Activated naive CD8-positive, alpha-beta T cell treated with anti-CD3 and anti-CD28 coated beads, Interleukin-2, amount 10 ng/mL, durations not matched to agents 7 days and 5 days (primary cell): ENCODE data around the gene PPIL3. TPM values are rescaled to one million over a fixed set of nuclear protein-coding genes. Genes with fewer than 3 reads are reported as not detected.
"Not testable (repeated sequence)": the region's sequence is repeated elsewhere in the genome, so short reads cannot be mapped to it uniquely, and the experiment has no call there.

Experiments
- ATAC-seq: fragments of 150-1000 bp; cut with Tn5 transposase; one replicate; pipeline ENCODE4 v1.10.0; 2021; ENCODE audit warnings: low read depth, moderate library complexity
- POLR2A ChIA-PET: fragments of 350-600 bp; sonication (Branson Sonifier 250); formaldehyde crosslinking; loops from one replicate; lab custom pipeline; 2021; ENCODE audit warnings: antibody characterized with exemption; lab: Charles Lee
- DNase-seq: peaks from one replicate; pipeline ENCODE4 v3.0.0; 2021
- H3K27ac Mint-ChIP-seq: one replicate; pipeline ENCODE4 v1.8.0; 2022; ENCODE audit warnings: mild to moderate bottlenecking, mixed read lengths
- H3K27me3 Mint-ChIP-seq: one replicate; pipeline ENCODE4 v1.8.0; 2022; ENCODE audit warnings: mild to moderate bottlenecking, moderate library complexity, mixed read lengths
- H3K36me3 Mint-ChIP-seq: one replicate; pipeline ENCODE4 v1.8.0; 2021; ENCODE audit warnings: mild to moderate bottlenecking, mixed read lengths
- H3K4me1 Mint-ChIP-seq: one replicate; pipeline ENCODE4 v1.8.0; 2021; ENCODE audit warnings: mixed read lengths
- H3K4me3 Mint-ChIP-seq: one replicate; pipeline ENCODE4 v1.8.0; 2022; ENCODE audit warnings: mild to moderate bottlenecking, moderate library complexity, mixed read lengths
- H3K9me3 Mint-ChIP-seq: one replicate; pipeline ENCODE4 v1.8.0; 2021; ENCODE audit warnings: mixed read lengths
- total RNA-seq, 2 experiments: library from RNA; stranded (reverse); gene quantifications; one replicate each; pipeline ENCODE4 v1.2.3, GENCODE V29; 2021

The PPIL3 gene
- total RNA-seq = 10 to 100 TPM; 44.2 to 45.2 TPM

GRCh38 chr2:200888704-200889625 lies at the start of gene PPIL3, which contains the start of gene NIF3L1:
PPIL3 (minus strand) TSS chr2:200889077; CDS start chr2:200887615, 1,462 bp downstream.
NIF3L1 (plus strand) TSS chr2:200889371; CDS start chr2:200891944, 2,573 bp downstream.
- peak; percentile 79 for ATAC-seq

GRCh38 chr2:200930947-200931626 lies 42.2 kb upstream of the PPIL3 start:
- H3K36me3 Mint-ChIP-seq = peaks cover 12% of the 10 kb centered on the region
- no peak for ATAC-seq
- no peaks in the 10 kb centered on the region for H3K27me3 Mint-ChIP-seq
- no peak for DNase-seq
- H3K9me3 Mint-ChIP-seq = no peaks in the 10 kb centered on the region
- no peak overlapping the region for H3K4me3 Mint-ChIP-seq
- no peak overlapping the region for H3K27ac Mint-ChIP-seq
- H3K4me1 Mint-ChIP-seq = peaks cover 3% of the 10 kb centered on the region
- POLR2A ChIA-PET = no interaction called here

More at GRCh38 chr2:200888704-200889625, at the start of gene PPIL3, which contains the start of gene NIF3L1:
- H3K4me3 Mint-ChIP-seq = peak within 1 kb of the TSS; percentile 96
- H3K27ac Mint-ChIP-seq = peak within 1 kb of the TSS; percentile 99
- H3K27me3 Mint-ChIP-seq = no peaks in the 10 kb centered on the region
- DNase-seq = peak; percentile 94
- POLR2A ChIA-PET = interaction anchor here (0.6 to 3.6 kb wide), 26 partner anchors 11 to 562 kb away, joined by 3 to 108 read pairs (median 5); partner anchors contain the start of genes BZW1, CASP10, CFLAR and CLK1
- H3K36me3 Mint-ChIP-seq = peaks cover 18% of the 10 kb centered on the region
- no peaks in the 10 kb centered on the region for H3K9me3 Mint-ChIP-seq
- H3K4me1 Mint-ChIP-seq = peaks cover 35% of the 10 kb centered on the region

- peaks cover 16% of the 10 kb centered on the region for H3K36me3 Mint-ChIP-seq
- peaks cover 3% of the 10 kb centered on the region for H3K4me1 Mint-ChIP-seq
- no peak for ATAC-seq
Observed at GRCh38 chr2:200929334-200930249, 40.7 kb upstream of the PPIL3 start.

GRCh38 chr2:200922439-200922838 lies 33.6 kb upstream of the PPIL3 start:
- no peak for ATAC-seq
- no peak for DNase-seq
- Mint-ChIP-seq H3K27me3 (no peaks in the 10 kb centered on the region), H3K4me3 (no peak overlapping the region), H3K4me1 (no peaks in the 10 kb centered on the region), H3K27ac (no peak overlapping the region), H3K9me3 (no peaks in the 10 kb centered on the region), H3K36me3 (peaks cover 16% of the 10 kb centered on the region)
- POLR2A ChIA-PET = no interaction called here

More at GRCh38 chr2:200929334-200930249, 40.7 kb upstream of the PPIL3 start:
- Mint-ChIP-seq H3K27ac (peak overlapping the region; percentile 5), H3K4me3 (no peak overlapping the region), H3K27me3 (no peaks in the 10 kb centered on the region), H3K9me3 (no peaks in the 10 kb centered on the region)
- POLR2A ChIA-PET = no interaction called here
- DNase-seq = no peak

- Mint-ChIP-seq H3K36me3 (peaks cover 20% of the 10 kb centered on the region), H3K4me3 (no peak overlapping the region), H3K27ac (no peak overlapping the region), H3K4me1 (no peaks in the 10 kb centered on the region), H3K27me3 (no peaks in the 10 kb centered on the region), H3K9me3 (no peaks in the 10 kb centered on the region)
- POLR2A ChIA-PET = no interaction called here
- DNase-seq (no peak), ATAC-seq (no peak)
Observed at GRCh38 chr2:200913654-200914053, 24.8 kb upstream of the PPIL3 start.

GRCh38 chr2:200909958-200910357 lies 21.1 kb upstream of the PPIL3 start:
- DNase-seq (no peak), ATAC-seq (no peak)
- H3K9me3 Mint-ChIP-seq = no peaks in the 10 kb centered on the region
- no peaks in the 10 kb centered on the region for H3K27me3 Mint-ChIP-seq
- H3K4me1 Mint-ChIP-seq = peaks cover 1% of the 10 kb centered on the region
- H3K4me3 Mint-ChIP-seq = no peak overlapping the region
- POLR2A ChIA-PET = interaction anchor here (0.6 kb wide), 1 partner anchor 32 kb away, joined by 3 read pairs; no protein-coding TSS in a partner anchor
- H3K36me3 Mint-ChIP-seq = peaks cover 15% of the 10 kb centered on the region
- H3K27ac Mint-ChIP-seq = no peak overlapping the region

- POLR2A ChIA-PET = interaction anchor here (0.6 to 3.1 kb wide), 6 partner anchors 16 to 272 kb away, joined by 3 to 24 read pairs (median 3); partner anchors contain the start of genes NIF3L1 and PPIL3
- peak overlapping the region; percentile 68 for H3K27ac Mint-ChIP-seq
- peak; percentile 60 for DNase-seq
- H3K27me3 Mint-ChIP-seq = no peaks in the 10 kb centered on the region
- H3K4me1 Mint-ChIP-seq = peaks cover 8% of the 10 kb centered on the region
- H3K4me3 Mint-ChIP-seq = no peak overlapping the region
- peaks cover 13% of the 10 kb centered on the region for H3K36me3 Mint-ChIP-seq
- ATAC-seq = peak; percentile 55
- H3K9me3 Mint-ChIP-seq = no peaks in the 10 kb centered on the region
Observed at GRCh38 chr2:200905618-200906296, 16.9 kb upstream of the PPIL3 start.

- Mint-ChIP-seq H3K27ac (no peak overlapping the region), H3K4me1 (peaks cover 15% of the 10 kb centered on the region), H3K36me3 (peaks cover 22% of the 10 kb centered on the region), H3K9me3 (no peaks in the 10 kb centered on the region), H3K27me3 (no peaks in the 10 kb centered on the region), H3K4me3 (no peak overlapping the region)
- peak; percentile 100 for ATAC-seq
- POLR2A ChIA-PET = interaction anchor here (0.7 to 1.6 kb wide), 4 partner anchors 12 to 276 kb away, joined by 3 to 7 read pairs (median 4); partner anchors contain the start of gene NIF3L1
- DNase-seq = no peak
Observed at GRCh38 chr2:200901459-200902072, 12.7 kb upstream of the PPIL3 start.

- POLR2A ChIA-PET = no interaction called here
- Mint-ChIP-seq H3K27me3 (no peaks in the 10 kb centered on the region), H3K27ac (no peak overlapping the region), H3K36me3 (peaks cover 30% of the 10 kb centered on the region), H3K9me3 (no peaks in the 10 kb centered on the region), H3K4me3 (no peak overlapping the region), H3K4me1 (peaks cover 14% of the 10 kb centered on the region)
- DNase-seq (no peak), ATAC-seq (no peak)
Observed at GRCh38 chr2:200899482-200899881, 10.6 kb upstream of the PPIL3 start.

- peaks cover 37% of the 10 kb centered on the region for H3K36me3 Mint-ChIP-seq
- H3K4me1 Mint-ChIP-seq = peaks cover 18% of the 10 kb centered on the region
- DNase-seq, ATAC-seq, H3K27me3 Mint-ChIP-seq, H3K4me3 Mint-ChIP-seq, H3K9me3 Mint-ChIP-seq, H3K27ac Mint-ChIP-seq: not testable (repeated sequence)
- POLR2A ChIA-PET = interaction anchor here (1.7 kb wide), 1 partner anchor 17 kb away, joined by 5 read pairs; the partner anchor contains the start of gene CLK1
Observed at GRCh38 chr2:200881715-200882249, 7.1 kb downstream of the PPIL3 start.

GRCh38 chr2:200878289-200878880 lies 10.5 kb downstream of the PPIL3 start:
- ATAC-seq (no peak), DNase-seq (no peak)
- POLR2A ChIA-PET = interaction anchor here (0.6 to 1.5 kb wide), 3 partner anchors 11 to 31 kb away, joined by 3 to 10 read pairs (median 5); partner anchors contain the start of genes CLK1, NIF3L1 and PPIL3
- Mint-ChIP-seq H3K27ac (no peak overlapping the region), H3K27me3 (no peaks in the 10 kb centered on the region), H3K4me3 (no peak overlapping the region), H3K9me3 (no peaks in the 10 kb centered on the region), H3K4me1 (peaks cover 10% of the 10 kb centered on the region), H3K36me3 (peaks cover 47% of the 10 kb centered on the region)
